ENCODE measurements around the gene VAV2. TPM values are rescaled to one million over a fixed set of nuclear protein-coding genes. Genes with fewer than 3 reads are reported as not detected.

The VAV2 gene
- total and polyA plus RNA-seq, 8 donors: 25.3 to 44.1 (median 35.5) TPM

DNA sequence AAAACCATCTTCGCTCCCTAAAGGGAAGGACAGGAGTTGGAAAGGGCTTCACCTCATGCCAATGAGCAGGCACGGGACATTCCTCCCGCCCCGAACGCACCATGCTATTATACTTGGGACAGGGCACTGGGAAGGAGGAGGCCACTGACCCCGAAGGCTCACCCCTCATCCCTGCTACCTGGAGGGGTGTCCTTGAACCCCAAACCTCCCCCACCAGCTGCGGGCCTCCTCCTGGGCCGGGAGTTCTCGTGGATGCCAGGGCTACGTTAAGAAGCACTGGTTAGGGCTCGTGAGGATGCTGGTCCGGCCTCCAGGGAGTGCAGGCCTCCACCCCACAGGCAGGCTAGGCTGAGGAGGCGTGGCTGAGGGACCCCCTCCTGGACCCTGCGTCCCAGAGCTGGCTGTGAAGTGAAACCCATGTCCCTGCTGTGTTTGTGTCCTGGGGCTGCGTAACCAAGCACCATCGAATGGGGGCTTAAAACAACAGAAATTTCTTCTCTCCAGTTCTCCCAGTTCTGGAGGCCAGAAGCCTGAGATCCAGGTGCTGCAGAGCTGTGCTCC is 142.9 kb downstream of the VAV2 start:
- Histone ChIP-seq H3K4me1 (peaks cover 6 to 19% of the 10 kb centered on the region in 2 donors), H3K27me3 (no peaks in the 10 kb centered on the region), H3K27ac (no peak overlapping the region), H3K4me3 (no peak overlapping the region), H3K36me3 (no peaks in the 10 kb centered on the region), H3K9me3 (no peaks in the 10 kb centered on the region)
- intact Hi-C loops (cut with DNase I): no loop called here
- DNase-seq: peak in 1 of 4 donors; percentile 55
- TF ChIP-seq, protein P1, sequence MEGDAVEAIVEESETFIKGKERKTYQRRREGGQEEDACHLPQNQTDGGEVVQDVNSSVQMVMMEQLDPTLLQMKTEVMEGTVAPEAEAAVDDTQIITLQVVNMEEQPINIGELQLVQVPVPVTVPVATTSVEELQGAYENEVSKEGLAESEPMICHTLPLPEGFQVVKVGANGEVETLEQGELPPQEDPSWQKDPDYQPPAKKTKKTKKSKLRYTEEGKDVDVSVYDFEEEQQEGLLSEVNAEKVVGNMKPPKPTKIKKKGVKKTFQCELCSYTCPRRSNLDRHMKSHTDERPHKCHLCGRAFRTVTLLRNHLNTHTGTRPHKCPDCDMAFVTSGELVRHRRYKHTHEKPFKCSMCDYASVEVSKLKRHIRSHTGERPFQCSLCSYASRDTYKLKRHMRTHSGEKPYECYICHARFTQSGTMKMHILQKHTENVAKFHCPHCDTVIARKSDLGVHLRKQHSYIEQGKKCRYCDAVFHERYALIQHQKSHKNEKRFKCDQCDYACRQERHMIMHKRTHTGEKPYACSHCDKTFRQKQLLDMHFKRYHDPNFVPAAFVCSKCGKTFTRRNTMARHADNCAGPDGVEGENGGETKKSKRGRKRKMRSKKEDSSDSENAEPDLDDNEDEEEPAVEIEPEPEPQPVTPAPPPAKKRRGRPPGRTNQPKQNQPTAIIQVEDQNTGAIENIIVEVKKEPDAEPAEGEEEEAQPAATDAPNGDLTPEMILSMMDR (IDR thresholded peaks at IDR 0.05): no peak
- no peak for ATAC-seq

- no peak overlapping the region for H3K27ac ChIP-seq
- DNase-seq (peak in 1 of 4 donors; percentile 62), ATAC-seq (no peak)
- intact Hi-C loops (cut with DNase I): no loop called here
- no peaks in the 10 kb centered on the region for H3K36me3 ChIP-seq
- H3K4me1 ChIP-seq: peaks cover 7 to 21% of the 10 kb centered on the region in 2 donors
- H3K4me3 ChIP-seq: no peak overlapping the region
- TF ChIP-seq, protein P1 (IDR thresholded peaks at IDR 0.05): no peak
- H3K9me3 ChIP-seq: no peaks in the 10 kb centered on the region
- no peaks in the 10 kb centered on the region for H3K27me3 ChIP-seq
Measured at GRCh38 chr9:133848471-133849109, 143.5 kb downstream of the VAV2 start.

- H3K27ac ChIP-seq: peak overlapping the region in 1 of 2 donors; percentile 83
- intact Hi-C loops (cut with DNase I): no loop called here
- TF ChIP-seq, protein P1 (IDR thresholded peaks at IDR 0.05): no peak
Measured at GRCh38 chr9:133846483-133847090, 145.5 kb downstream of the VAV2 start.

DNA sequence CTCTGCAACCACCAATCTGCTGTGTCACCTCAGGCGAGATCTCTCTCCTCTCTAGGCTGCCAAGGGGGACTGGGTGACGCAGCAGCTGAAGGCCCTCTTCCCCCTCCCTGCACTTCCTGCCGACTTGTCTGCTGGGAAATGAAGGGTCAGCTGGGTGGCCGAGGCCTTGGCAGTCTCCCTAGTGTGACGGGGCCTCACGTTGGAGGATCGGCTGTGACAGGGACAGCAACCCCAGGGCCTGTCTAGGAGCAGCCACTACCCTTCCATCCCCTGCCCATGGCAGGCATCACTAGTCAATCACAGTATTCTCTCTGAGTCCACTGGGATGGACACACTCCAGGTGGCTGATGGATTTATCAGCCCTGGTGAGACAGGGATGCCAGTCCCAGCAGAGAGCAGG is 146.7 kb downstream of the VAV2 start:
- DNase-seq: peak; percentile 62 to 88 (median 82)
- peak; percentile 78 for ATAC-seq
- H3K27me3 ChIP-seq: no peaks in the 10 kb centered on the region
- peak overlapping the region; percentile 70 to 83 for H3K27ac ChIP-seq
- H3K4me3 ChIP-seq: peak overlapping the region in 1 of 2 donors; percentile 20
- H3K9me3 ChIP-seq: no peaks in the 10 kb centered on the region
- TF ChIP-seq, protein P1 (IDR thresholded peaks at IDR 0.05): no peak
- peaks cover 7 to 21% of the 10 kb centered on the region in 2 donors for H3K4me1 ChIP-seq
- intact Hi-C loops (cut with DNase I): no loop called here
- no peaks in the 10 kb centered on the region for H3K36me3 ChIP-seq

More at GRCh38 chr9:133846483-133847090, 145.5 kb downstream of the VAV2 start:
- peaks cover 7 to 21% of the 10 kb centered on the region in 2 donors for H3K4me1 ChIP-seq
- no peaks in the 10 kb centered on the region for H3K36me3 ChIP-seq
- ATAC-seq (no peak), DNase-seq (peak in 1 of 4 donors; percentile 68)
- no peaks in the 10 kb centered on the region for H3K27me3 ChIP-seq
- no peaks in the 10 kb centered on the region for H3K9me3 ChIP-seq
- no peak overlapping the region for H3K4me3 ChIP-seq

- H3K4me1 ChIP-seq: peaks cover 7 to 21% of the 10 kb centered on the region in 2 donors
- TF ChIP-seq, protein P1 (IDR thresholded peaks at IDR 0.05): no peak
- H3K9me3 ChIP-seq: no peaks in the 10 kb centered on the region
- H3K27ac ChIP-seq: peak overlapping the region; percentile 70 to 83
- H3K4me3 ChIP-seq: peak overlapping the region in 1 of 2 donors; percentile 20
- DNase-seq (peak in 1 of 4 donors; percentile 80), ATAC-seq (peak; percentile 12)
- H3K36me3 ChIP-seq: no peaks in the 10 kb centered on the region
- intact Hi-C loops (cut with DNase I): no loop called here
- H3K27me3 ChIP-seq: no peaks in the 10 kb centered on the region
Measured at GRCh38 chr9:133844881-133845410, 147.2 kb downstream of the VAV2 start.

Measured in left lung (tissue), 10 donors.